Frontal cortex (tissue), 4 donors: ENCODE measurements around the gene CBY2. TPM values are rescaled to one million over a fixed set of nuclear protein-coding genes. Genes with fewer than 3 reads are reported as not detected.
A peak's percentile ranks its signal among the peaks of the same experiment; 100 is the strongest.

Experiments
- DNase-seq, 2 donors: peaks; one replicate each; pipeline ENCODE4 v3.0.0; 2012; ENCODE audit warnings: low spot score in 2 of 2
- FAIRE-seq: peaks from 2 replicates; lab custom pipeline; 2012; peaks lifted over from hg19 to GRCh38; lab: Jason Lieb, UNC
- total RNA-seq: library from RNA; depleted of rRNA; stranded (reverse); fragments of >200 nt; gene quantifications from one replicate; pipeline ENCODE4 v1.2.3, GENCODE V29; 2014
- donor health status: control.
- donor health status: control.
- donor health status: control.

Gene CBY2
- total RNA-seq, 1 donor from 2014 or later = not detected

GRCh38 chr13:45696610-45697226, 5.4 kb upstream of the CBY2 start:
- DNase-seq (no peak), FAIRE-seq (no peak)

DNA sequence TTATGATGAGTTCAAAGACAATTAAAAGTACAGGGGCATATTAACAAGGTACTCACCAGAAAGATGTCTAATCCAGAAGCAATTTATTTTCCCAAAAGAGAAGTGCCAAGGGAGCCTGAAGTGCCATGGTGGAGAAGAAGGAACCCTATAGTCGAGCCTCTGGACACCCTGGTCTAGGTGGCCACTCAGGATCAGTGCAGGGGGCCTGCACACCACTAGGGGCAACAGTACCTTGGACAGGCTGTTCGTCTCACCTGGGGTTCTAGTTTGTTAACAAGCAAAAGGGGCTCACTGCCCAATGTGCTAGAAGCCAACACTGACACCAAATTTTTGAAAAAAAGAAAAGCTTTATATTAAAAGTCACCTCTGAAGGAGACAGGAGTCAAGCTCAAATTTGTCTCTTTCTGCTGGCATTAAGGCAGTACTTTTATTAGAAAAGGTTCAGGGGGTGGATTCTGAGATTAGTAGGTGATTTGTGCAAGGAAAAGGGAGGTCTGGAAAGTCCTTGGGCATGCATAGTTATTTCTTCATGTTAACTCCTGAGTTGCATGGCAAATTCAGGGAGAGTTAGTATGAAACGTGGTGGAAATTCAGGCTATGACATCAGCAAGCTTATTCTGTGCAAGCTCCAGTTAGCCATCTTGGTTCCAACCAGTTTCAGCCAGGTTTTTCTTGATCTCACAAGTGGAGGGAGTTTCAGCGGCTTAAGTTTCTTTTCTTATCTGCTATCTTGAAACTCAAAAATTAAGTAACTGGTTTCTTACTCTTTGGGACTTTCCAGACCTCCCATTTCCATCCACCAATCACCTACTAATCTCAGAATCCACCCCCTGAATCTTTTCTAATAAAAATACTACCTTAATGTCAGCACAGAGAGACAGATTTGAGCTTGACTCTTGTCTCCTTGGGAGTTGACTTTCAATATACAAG, 884 bp upstream of the CBY2 start:
- DNase-seq (no peak), FAIRE-seq (no peak)

DNA sequence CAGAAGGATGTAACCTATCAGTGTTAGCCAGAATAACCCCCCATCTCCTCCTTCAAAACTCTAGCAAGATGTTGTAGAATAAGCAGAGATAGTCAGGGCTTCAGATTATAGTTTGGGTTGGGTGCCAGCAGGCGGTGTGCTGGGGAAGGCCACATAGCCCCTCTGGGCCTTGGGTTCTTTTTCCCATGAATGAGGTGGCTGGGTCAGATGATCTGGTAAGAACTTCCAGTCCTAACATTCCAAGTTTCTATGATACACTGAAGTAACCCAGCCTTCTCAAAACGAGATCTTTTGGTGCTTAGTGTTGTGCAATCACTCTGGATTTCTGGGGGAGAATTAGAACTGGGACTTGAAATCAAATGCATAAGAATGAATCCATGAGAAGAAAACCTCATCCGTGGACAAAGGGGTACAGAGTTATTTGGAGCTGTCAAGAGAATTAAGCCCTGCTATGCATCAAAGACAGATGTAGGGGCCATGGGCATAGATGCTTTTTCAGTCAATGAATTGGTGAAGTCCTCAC, 810 bp downstream of the CBY2 start:
- FAIRE-seq = no peak

DNA sequence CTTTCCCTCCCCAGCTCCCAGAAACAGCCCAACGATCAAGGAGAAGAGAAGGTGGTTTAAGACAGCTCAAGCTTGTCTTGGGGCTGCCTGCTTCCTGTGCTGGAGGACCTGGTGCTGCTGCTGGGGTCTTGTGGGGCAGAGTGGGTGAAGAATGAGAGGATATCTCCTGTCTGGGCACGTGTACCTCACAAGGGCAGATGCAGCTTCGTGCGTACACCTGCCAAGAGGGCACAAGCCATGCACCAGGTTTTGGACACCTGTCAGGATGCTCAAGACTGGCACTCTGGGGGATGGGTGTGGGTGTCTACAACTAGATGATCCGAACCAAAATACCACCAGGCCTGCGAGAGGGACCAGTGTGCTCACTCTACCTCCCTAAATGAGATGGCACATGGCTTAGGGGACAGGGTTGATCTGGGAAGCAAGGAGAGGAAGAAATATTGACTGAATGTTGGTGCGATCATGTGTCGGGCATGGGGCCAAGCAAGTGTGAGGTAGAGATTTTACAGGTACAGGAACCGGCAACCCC, 2.2 kb downstream of the CBY2 start:
- DNase-seq (no peak), FAIRE-seq (no peak)

More for the DNA sequence above, 810 bp downstream of the CBY2 start:
- no peak for DNase-seq

GRCh38 chr13:45704854-45705695, 3.0 kb downstream of the CBY2 start:
- DNase-seq (no peak), FAIRE-seq (no peak)

- FAIRE-seq = no peak
- DNase-seq = no peak
Measured at GRCh38 chr13:45705918-45706317, 3.8 kb downstream of the CBY2 start.

- no peak for FAIRE-seq
Measured at GRCh38 chr13:45707516-45708100, 5.5 kb downstream of the CBY2 start.

GRCh38 chr13:45711951-45712350, 9.8 kb downstream of the CBY2 start:
- FAIRE-seq (no peak), DNase-seq (peak in 1 of 2 donors; percentile 14)

More at GRCh38 chr13:45707516-45708100, 5.5 kb downstream of the CBY2 start:
- no peak for DNase-seq

GRCh38 chr13:45713106-45713690, 11.1 kb downstream of the CBY2 start:
- DNase-seq = no peak
- FAIRE-seq = no peak

DNA sequence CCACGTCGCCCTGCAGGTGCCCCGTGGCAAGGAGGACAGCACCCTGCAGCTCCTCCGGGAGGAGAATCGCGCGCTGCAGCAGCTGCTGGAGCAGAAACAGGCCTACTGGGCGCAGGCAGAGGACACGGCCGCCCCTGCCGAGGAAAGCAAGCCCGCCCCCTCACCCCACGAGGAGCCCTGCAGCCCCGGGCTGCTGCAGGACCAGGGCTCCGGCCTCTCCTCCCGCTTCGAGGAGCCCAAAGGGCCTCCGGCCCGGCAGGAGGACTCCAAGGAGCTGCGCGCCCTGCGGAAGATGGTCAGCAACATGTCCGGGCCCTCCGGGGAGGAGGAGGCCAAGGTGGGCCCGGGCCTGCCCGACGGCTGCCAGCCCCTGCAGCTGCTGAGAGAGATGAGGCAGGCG, 11.6 kb downstream of the CBY2 start:
- FAIRE-seq = no peak
- no peak for DNase-seq

DNA sequence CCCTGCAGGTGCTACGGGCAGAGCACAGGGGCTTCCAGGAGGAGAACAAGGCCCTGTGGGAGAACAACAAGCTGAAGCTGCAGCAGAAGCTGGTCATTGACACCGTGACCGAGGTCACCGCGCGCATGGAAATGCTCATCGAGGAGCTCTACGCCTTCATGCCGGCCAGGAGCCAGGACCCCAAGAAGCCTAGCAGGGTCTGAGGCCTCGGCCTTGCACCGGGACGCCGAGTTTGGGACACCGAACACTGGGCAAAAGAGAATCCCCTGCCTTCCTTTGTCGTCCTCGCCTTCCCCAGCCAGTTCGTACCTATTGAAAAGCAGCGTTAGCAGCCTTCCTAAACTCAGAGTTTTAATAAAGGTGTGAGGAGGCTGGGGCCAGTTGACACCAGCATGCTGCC, 12.1 kb downstream of the CBY2 start:
- DNase-seq = no peak
- no peak for FAIRE-seq

DNA sequence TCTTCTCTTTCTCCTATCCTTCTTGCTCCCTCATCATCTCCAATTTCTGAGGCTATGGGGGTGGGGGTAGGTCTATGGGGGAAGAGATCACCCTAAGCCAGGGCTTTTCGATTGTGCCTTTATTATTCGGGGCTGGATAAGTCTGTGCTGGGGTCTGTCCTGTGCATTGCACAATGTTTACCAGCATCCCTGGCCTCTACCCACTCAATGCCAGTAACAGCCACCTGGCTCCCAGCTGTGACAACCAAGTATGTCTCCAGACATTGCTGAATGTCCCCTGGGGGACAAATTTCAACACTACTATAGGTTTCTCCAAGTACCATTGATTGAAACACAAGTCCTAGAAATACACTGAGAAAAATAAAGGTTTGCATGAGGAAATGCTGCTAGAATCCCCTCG, 13.2 kb downstream of the CBY2 start:
- no peak for FAIRE-seq
- DNase-seq = no peak

DNA sequence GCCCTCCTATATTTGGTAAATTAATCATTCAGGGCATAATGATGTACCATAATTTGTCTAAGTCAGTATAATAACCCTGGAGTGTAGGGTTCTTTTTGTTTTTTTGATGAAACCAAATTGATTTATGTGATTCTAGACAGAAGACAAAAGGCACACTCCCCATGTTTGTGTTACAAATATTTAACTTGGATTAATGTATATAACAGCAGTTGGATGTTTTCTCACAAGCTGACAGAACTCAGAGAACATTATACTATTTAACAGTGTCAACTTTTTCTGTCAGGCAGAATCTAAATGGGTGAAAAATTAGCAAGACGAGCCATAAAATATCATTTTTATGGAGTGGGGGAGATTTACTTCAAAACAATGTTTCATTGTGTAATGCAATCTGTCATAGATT, 15.2 kb downstream of the CBY2 start:
- FAIRE-seq (no peak), DNase-seq (no peak)

GRCh38 chr13:45718063-45718462, 15.9 kb downstream of the CBY2 start:
- no peak for DNase-seq
- FAIRE-seq = no peak

- no peak for FAIRE-seq
- DNase-seq = no peak
Measured at GRCh38 chr13:45718992-45719391, 16.9 kb downstream of the CBY2 start.

GRCh38 chr13:45721203-45721731, 19.1 kb downstream of the CBY2 start:
- no peak for DNase-seq
- FAIRE-seq = no peak

GRCh38 chr13:45723798-45724197, 21.7 kb downstream of the CBY2 start:
- DNase-seq (no peak), FAIRE-seq (no peak)

DNA sequence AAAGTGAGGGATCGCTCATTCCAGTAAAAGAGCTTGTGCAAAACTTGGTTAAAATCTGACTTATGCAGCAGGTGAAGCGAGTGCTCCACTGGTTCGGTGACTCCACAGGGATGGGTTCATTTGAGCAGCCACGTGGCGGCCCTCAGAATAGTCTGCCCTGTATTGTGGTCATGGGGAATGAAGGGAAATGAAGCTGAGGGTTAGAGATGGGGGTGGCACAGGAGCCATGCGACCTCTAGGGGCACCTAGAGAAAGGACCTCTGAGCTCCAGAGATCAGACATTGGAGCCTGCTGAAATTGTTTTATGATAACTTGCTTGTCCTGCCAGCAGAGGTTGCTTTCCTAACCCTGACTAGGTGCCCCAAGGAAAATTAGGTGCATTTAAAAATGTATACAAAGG, 26.6 kb downstream of the CBY2 start:
- no peak for DNase-seq

DNA sequence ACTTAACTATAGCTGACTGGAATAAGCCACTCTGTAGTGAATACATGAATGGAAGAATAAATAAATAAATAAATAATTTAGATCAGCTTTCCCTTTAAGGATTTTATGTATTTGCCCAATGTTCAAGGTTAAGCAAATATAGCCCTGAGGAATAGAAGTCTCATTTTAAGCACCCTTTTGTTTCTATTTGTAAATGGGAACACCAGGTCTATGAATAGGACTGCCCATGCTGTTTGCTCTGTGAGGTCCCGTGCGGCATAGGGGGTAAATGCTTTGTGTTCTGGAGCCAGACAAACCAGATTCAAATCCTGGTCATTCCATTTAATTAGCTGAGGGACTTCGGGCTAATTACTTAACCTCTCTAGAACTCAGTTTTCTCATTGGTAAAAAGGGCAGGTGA, 29.3 kb downstream of the CBY2 start:
- no peak for FAIRE-seq

More for the DNA sequence above, 26.6 kb downstream of the CBY2 start:
- no peak for FAIRE-seq

More for the DNA sequence above, 29.3 kb downstream of the CBY2 start:
- no peak for DNase-seq
